Measurements from ENCODE around the gene CACNA1G. TPM values are rescaled to one million over a fixed set of nuclear protein-coding genes. Genes with fewer than 3 reads are reported as not detected.

Gene CACNA1G
- total RNA-seq, 2 experiments from 2014 or later = 0.13 TPM; not detected in 1

GRCh38 chr17:50539762-50540559, 20.6 kb upstream of the CACNA1G start:
- POLR2A ChIA-PET = no interaction called here
- CTCF ChIA-PET = no interaction called here
- no peak overlapping the region for H3K27ac Mint-ChIP-seq
- peaks cover 7% of the 10 kb centered on the region for H3K4me1 Mint-ChIP-seq (ENCODE audit: low read depth)
- intact Hi-C loops (cut with micrococcal nuclease) = loop anchor here (5.0 to 10.0 kb wide), 3 partner anchors 58 to 305 kb away; no protein-coding TSS in a partner anchor
- DNase-seq = no peak
- H3K9me3 Mint-ChIP-seq = no peaks in the 10 kb centered on the region
- H3K4me3 Mint-ChIP-seq = no peak overlapping the region
- peaks cover 2% of the 10 kb centered on the region for H3K27me3 Mint-ChIP-seq
- TF ChIP-seq CTCF (IDR thresholded peaks at IDR 0.05) = no peak
- no peaks in the 10 kb centered on the region for H3K36me3 Mint-ChIP-seq (ENCODE audit: low read depth)
- ATAC-seq = no peak

- Mint-ChIP-seq H3K36me3 (ENCODE audit: low read depth) (no peaks in the 10 kb centered on the region), H3K27me3 (peaks cover 2% of the 10 kb centered on the region), H3K4me1 (ENCODE audit: low read depth) (peaks cover 7% of the 10 kb centered on the region), H3K27ac (no peak overlapping the region), H3K4me3 (no peak overlapping the region), H3K9me3 (no peaks in the 10 kb centered on the region)
- CTCF ChIA-PET = interaction anchor here (1.1 to 3.0 kb wide), 6 partner anchors 9 to 143 kb away, joined by 3 to 17 read pairs (median 6); partner anchors contain the start of genes EPN3, LRRC59 and RSAD1
- ATAC-seq (no peak), DNase-seq (no peak)
- TF ChIP-seq CTCF (IDR thresholded peaks at IDR 0.05) = no peak
- POLR2A ChIA-PET = interaction anchor here (0.9 to 1.0 kb wide), 2 partner anchors 13 to 36 kb away, joined by 3 read pairs; no protein-coding TSS in a partner anchor
- intact Hi-C loops (cut with micrococcal nuclease) = loop anchor here (5.0 to 10.0 kb wide), 3 partner anchors 58 to 304 kb away; no protein-coding TSS in a partner anchor
Observed at GRCh38 chr17:50540560-50541401, 19.7 kb upstream of the CACNA1G start.

DNA sequence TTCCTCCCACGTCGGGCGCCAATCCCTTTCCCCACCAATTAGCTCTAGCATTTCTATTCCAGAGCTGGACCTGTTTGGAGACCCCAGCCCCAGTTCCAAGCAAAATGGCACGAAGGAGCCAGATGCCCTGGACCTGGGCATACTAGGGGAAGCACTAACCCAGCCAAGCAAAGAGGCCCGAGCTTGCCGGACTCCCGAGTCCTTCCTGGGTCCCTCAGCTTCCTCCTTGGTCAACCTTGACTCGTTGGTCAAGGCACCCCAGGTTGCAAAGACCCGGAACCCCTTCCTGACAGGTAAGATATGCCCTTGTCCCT, 19.2 kb upstream of the CACNA1G start:
- Mint-ChIP-seq H3K27ac (no peak overlapping the region), H3K27me3 (peaks cover 2% of the 10 kb centered on the region), H3K4me3 (peak overlapping the region; percentile 53), H3K9me3 (no peaks in the 10 kb centered on the region), H3K4me1 (ENCODE audit: low read depth) (peaks cover 7% of the 10 kb centered on the region), H3K36me3 (ENCODE audit: low read depth) (no peaks in the 10 kb centered on the region)
- ChIA-PET POLR2A (interaction anchor here (0.8 to 1.0 kb wide), 3 partner anchors 14 to 37 kb away, joined by 3 read pairs; no protein-coding TSS in a partner anchor), CTCF (interaction anchor here (1.1 to 3.0 kb wide), 8 partner anchors 9 to 179 kb away, joined by 3 to 17 read pairs (median 4); partner anchors contain the start of genes EPN3, LRRC59 and RSAD1)
- ATAC-seq (no peak), DNase-seq (no peak)
- TF ChIP-seq CTCF (IDR thresholded peaks at IDR 0.05) = no peak
- intact Hi-C loops (cut with micrococcal nuclease) = loop anchor here (5.0 to 10.0 kb wide), 3 partner anchors 59 to 303 kb away; no protein-coding TSS in a partner anchor

DNA sequence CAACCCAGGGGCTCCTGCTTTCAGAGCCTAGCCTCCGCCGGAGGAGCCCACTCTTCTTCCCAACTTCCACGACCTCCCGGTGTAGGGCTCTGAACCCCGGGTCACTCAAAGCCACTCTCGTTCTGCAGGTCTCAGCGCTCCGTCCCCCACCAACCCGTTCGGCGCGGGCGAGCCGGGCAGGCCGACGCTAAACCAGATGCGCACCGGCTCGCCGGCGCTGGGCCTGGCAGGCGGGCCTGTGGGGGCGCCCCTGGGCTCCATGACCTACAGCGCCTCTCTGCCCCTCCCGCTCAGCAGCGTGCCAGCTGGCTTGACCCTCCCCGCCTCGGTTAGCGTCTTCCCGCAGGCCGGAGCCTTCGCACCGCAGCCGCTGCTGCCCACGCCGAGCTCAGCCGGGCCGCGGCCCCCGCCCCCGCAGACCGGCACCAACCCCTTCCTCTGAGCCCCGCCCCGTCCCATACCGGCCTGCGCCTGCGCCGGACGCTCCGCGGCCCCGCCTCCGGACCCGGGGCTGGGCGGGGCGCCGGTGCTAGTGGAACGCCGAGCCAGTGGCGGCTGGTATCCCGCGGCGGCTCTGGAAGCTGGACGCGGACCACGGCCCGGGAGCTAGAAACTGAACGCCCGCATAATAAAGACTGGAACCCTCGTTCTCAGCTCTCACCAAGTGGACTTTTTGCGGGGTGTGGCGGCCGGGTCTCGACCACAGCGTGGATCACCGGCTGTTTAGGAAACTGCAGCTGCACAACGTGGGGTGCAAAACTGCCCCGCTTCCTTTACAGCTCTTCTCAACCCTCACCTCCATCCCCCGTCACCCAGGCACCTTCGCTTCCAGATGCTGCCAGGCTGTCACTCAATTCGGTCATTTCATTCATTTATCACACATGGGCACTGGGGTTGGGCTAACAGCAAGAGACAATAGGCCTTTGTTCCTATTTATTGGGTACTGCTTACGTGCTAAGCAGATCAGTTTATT, 18.5 kb upstream of the CACNA1G start:
- ChIA-PET POLR2A (interaction anchor here (0.6 to 0.8 kb wide), 3 partner anchors 21 to 324 kb away, joined by 3 read pairs; partner anchors contain the start of gene TOB1), CTCF (interaction anchor here (0.8 to 3.0 kb wide), 16 partner anchors 8 to 300 kb away, joined by 3 to 17 read pairs (median 4); partner anchors contain the start of genes EPN3, LRRC59 and RSAD1)
- Mint-ChIP-seq H3K27ac (peak overlapping the region; percentile 34), H3K36me3 (ENCODE audit: low read depth) (no peaks in the 10 kb centered on the region), H3K4me3 (peak overlapping the region; percentile 53), H3K27me3 (peaks cover 2% of the 10 kb centered on the region), H3K4me1 (ENCODE audit: low read depth) (peaks cover 11% of the 10 kb centered on the region), H3K9me3 (no peaks in the 10 kb centered on the region)
- ATAC-seq = peak; percentile 87
- peak; percentile 45 for TF ChIP-seq CTCF (IDR thresholded peaks at IDR 0.05)
- DNase-seq = peak; percentile 83
- intact Hi-C loops (cut with micrococcal nuclease) = loop anchor here (5.0 to 10.0 kb wide), 3 partner anchors 60 to 303 kb away; no protein-coding TSS in a partner anchor

Measured in activated CD8-positive, alpha-beta T cell treated with anti-CD3 and anti-CD28 coated beads for 36 hours (primary cell).